GM12874 (cell line): ENCODE results near the gene KAT2A.

ENCODE experiments used
- TF ChIP-seq, protein P1 (sequence below): IDR thresholded peaks from 2 replicates; pipeline ENCODE4 v1.5.1; 2011; ENCODE audit warnings: low read depth, mild to moderate bottlenecking, control low read depth, low read length, moderate library complexity; ENCODE audit not compliant: insufficient read depth

KAT2A gene

DNA sequence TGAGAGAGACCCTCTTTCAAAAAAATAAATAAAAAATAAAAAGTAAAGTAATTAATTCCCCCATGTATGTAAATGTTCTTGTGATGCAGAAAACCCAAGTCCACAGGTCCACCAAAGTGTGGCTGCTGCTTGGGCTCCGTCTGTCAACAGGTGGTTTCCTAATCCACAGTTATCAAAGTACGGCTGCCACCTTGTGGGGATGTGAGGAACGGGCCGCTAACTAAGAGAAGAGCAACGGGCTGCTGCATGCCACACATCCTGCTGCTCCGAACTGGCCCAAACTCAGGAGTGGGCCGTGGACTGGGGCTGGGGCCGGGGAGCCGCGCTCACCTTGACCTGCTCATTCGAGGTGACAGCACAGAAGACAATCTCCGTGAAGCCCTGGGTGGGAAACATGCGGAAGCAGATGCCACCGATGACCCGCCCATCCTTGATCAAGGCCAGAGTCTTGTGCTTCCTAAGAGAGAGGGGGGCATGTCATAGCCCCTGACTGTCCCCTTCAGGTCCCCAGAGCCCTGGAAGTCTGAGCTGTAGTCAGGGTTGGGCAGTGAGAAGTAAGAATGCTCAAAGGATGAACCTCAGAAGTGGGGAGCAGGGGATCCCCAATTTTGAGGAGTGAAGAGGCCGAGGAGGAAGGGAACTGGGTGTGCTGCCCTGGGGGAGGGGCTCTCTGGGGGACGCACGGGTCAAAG is 4.3 kb downstream of the KAT2A start:
- TF ChIP-seq, protein P1, sequence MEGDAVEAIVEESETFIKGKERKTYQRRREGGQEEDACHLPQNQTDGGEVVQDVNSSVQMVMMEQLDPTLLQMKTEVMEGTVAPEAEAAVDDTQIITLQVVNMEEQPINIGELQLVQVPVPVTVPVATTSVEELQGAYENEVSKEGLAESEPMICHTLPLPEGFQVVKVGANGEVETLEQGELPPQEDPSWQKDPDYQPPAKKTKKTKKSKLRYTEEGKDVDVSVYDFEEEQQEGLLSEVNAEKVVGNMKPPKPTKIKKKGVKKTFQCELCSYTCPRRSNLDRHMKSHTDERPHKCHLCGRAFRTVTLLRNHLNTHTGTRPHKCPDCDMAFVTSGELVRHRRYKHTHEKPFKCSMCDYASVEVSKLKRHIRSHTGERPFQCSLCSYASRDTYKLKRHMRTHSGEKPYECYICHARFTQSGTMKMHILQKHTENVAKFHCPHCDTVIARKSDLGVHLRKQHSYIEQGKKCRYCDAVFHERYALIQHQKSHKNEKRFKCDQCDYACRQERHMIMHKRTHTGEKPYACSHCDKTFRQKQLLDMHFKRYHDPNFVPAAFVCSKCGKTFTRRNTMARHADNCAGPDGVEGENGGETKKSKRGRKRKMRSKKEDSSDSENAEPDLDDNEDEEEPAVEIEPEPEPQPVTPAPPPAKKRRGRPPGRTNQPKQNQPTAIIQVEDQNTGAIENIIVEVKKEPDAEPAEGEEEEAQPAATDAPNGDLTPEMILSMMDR = peak; percentile 82

DNA sequence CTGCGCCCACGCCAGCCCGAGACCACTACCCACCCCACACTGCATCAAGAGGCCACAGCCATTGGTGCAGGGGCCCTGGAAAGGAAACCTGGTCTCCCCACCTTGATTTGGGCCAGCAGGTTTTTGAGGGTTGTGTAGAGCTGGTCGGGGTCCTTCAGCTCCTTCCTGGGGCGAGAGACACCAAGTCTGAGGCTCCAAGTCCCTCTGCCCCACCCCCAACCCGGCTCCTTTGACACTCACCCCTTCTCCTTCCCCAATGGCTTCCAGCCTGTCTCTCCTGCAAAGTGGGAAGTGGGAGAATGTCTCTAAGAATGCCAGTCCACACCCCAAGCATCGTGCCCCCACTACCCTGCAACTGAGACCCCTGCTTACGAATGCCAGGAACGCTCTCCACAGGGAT is 7.0 kb downstream of the KAT2A start:
- TF ChIP-seq, protein P1 = no peak

DNA sequence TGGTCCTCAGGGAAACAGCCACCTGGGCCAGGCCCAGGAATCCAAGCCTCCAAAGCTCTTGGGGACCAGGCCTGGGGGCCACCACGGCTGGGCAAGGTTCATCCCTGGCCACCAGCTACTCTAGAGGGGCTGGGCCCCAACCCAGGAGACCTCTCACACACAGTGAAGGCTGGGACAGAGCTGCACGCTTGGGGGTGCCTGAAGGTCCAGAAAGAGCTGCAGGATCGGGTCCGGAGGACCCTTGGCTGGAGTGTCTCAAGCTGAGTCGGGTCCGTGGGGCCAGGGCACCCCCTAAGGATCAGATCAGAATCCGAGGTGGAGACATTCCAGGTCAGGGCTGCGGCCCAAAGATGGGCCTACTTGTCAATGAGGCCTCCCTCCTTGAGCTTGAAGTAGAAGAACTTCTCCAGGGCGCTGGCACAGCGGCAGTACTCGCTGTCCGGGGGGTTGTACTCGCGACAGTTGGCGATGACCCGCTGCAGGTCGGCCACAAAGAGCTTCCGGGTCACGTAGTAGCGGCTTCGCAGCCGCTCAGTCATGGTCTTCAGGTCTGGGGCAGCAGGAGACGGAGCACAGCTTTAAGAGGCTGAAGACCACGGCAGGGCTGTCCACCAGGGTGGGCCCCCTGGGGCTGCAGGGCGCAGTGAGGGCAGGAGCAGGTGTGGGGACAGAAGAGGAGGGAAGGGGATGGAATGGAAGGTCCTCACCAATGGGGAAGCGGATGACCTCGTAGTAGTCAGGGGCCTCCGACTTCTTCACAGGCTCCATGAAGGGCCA is 7.7 kb downstream of the KAT2A start:
- TF ChIP-seq, protein P1 = no peak

GRCh38 chr17:42112552-42113176 is 8.5 kb downstream of the KAT2A start, which contains the start of gene DHX58:
Gene DHX58 (minus strand): TSS chr17:42112714. CDS start chr17:42111892, 822 bp downstream.
- TF ChIP-seq, protein P1 = no peak

DNA sequence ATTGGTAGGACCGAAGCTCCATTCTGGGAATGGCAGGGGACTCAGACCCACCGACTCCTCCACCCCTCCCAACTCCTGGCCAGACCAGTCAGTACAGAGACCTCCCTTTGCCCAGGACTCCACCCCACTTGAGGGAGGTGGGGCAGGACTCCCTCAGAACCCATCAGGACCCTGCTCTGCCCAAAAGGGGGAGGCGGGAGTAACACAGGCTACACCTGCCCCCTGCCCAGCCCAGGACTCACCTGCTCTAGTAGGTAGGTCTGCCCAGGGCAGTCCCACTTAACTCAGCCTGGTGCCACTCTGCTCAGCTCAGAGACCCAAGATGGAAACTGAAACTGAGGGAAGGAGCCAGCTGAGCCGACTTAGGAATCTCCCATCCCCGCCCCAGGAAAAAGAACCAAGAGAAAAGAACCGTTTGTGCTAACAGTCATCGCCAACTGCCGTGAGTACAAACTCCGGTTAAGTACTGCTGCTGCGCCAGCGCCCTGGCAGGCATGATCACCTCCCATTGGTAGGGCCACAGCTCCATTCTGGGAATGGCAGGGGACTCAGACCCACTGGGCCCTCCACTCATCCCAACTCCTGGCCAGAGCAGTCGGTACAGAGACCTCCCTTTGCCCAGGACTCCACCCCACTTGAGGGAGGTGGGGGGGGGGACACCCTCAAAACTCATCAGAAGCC is 9.2 kb downstream of the KAT2A start:
- TF ChIP-seq, protein P1 = no peak

DNA sequence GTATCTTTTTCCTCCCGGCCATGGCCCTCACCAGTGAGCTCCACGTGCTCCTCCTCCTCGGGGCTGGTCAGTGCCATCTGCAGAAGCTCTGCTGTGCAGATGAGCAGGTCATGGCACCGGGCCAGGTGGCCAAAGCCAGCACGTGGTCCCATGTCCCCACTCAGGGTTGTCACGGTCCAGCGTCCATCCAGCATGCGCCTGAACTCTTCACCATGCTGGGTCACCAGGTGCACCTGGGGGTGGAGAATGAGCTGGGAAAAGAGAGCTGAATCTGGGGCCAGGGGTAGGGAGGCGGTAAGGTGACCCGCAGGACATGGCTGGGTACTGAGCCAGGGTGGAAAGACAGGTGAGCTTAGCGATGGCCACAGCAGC is 9.9 kb downstream of the KAT2A start:
- TF ChIP-seq, protein P1 = no peak
